ENCODE measurements around the gene EGF.
"Not testable (repeated sequence)": the region's sequence is repeated elsewhere in the genome, so short reads cannot be mapped to it uniquely, and the experiment has no call there.

Gene EGF

GRCh38 chr4:109912706-109913595 is at the start of gene EGF:
Gene EGF (plus strand): TSS chr4:109912883. CDS start chr4:109913336, 453 bp downstream.
- peak in 2 of 51 donors; percentile 1 to 7 for DNase-seq

GRCh38 chr4:109864134-109864533 is 48.5 kb upstream of the EGF start:
- no peak for DNase-seq

- no peak for DNase-seq
Measured at GRCh38 chr4:109870061-109870460, 42.6 kb upstream of the EGF start.

GRCh38 chr4:109872065-109872464 is 40.6 kb upstream of the EGF start:
- no peak for DNase-seq

GRCh38 chr4:109872950-109873656 is 39.6 kb upstream of the EGF start:
- DNase-seq = no peak

- no peak for DNase-seq
Measured at GRCh38 chr4:109873791-109874514, 38.7 kb upstream of the EGF start.

GRCh38 chr4:109875106-109875505 is 37.6 kb upstream of the EGF start:
- DNase-seq = no peak

GRCh38 chr4:109875553-109875952 is 37.1 kb upstream of the EGF start:
- DNase-seq = not testable (repeated sequence)

GRCh38 chr4:109876634-109877265 is 35.9 kb upstream of the EGF start:
- no peak for DNase-seq

- no peak for DNase-seq
Measured at GRCh38 chr4:109877400-109877799, 35.3 kb upstream of the EGF start.

GRCh38 chr4:109878355-109878754 is 34.3 kb upstream of the EGF start:
- DNase-seq = no peak

GRCh38 chr4:109879081-109879480 is 33.6 kb upstream of the EGF start:
- no peak for DNase-seq

- DNase-seq = no peak
Measured at GRCh38 chr4:109879636-109880314, 32.9 kb upstream of the EGF start.

- no peak for DNase-seq
Measured at GRCh38 chr4:109886303-109886702, 26.4 kb upstream of the EGF start.

- DNase-seq = no peak
Measured at GRCh38 chr4:109887071-109887470, 25.6 kb upstream of the EGF start.

- DNase-seq = no peak
Measured at GRCh38 chr4:109890076-109890475, 22.6 kb upstream of the EGF start.

- no peak for DNase-seq
Measured at GRCh38 chr4:109902559-109903251, 10.0 kb upstream of the EGF start.

- DNase-seq = no peak
Measured at GRCh38 chr4:109908731-109909130, 4.0 kb upstream of the EGF start.

- DNase-seq = no peak
Measured at GRCh38 chr4:109910256-109910655, 2.4 kb upstream of the EGF start.

- no peak for DNase-seq
Measured at GRCh38 chr4:109913596-109914241, 1.0 kb downstream of the EGF start.
